CD14-positive monocyte (primary cell): ENCODE data around the gene NMNAT3. TPM values are rescaled to one million over a fixed set of nuclear protein-coding genes. Genes with fewer than 3 reads are reported as not detected.

ENCODE experiments used
- DNase-seq, 3 donors: peaks; one replicate each; pipeline ENCODE4 v3.0.0-alpha.2; 2011 to 2022
- H2AFZ ChIP-seq: 2 replicates; pipeline ENCODE4 v1.6.0; 2012; ENCODE audit warnings: mild to moderate bottlenecking, low read depth, low read length, inconsistent platforms; ENCODE audit not compliant: insufficient read depth, poor library complexity, severe bottlenecking
- H3K27ac ChIP-seq, 2 donors: 1 replicate in 1 of 2; 2 replicates in 1 of 2; pipeline ENCODE4 v1.5.1; 2012 to 2013; ENCODE audit warnings: low read length in 2 of 2, control low read depth in 1 of 2, inconsistent platforms in 1 of 2, low read depth in 1 of 2, mild to moderate bottlenecking in 1 of 2
- H3K27me3 ChIP-seq, 2 donors: one replicate each; pipeline versions ENCODE4 v1.6.0 to v1.6.1; 2011 to 2013; ENCODE audit warnings: low read length in 2 of 2; ENCODE audit not compliant: control insufficient read depth in 2 of 2, insufficient read depth in 2 of 2
- H3K36me3 ChIP-seq, 2 donors: replicated peaks in 1 of 2; 1 replicate in 1 of 2; 2 replicates in 1 of 2; pipeline versions ENCODE4 v1.5.1 to v1.6.1; 2012 to 2013; ENCODE audit warnings: low read length in 2 of 2, control low read depth in 1 of 2, inconsistent platforms in 1 of 2, mild to moderate bottlenecking in 1 of 2; ENCODE audit not compliant: insufficient read depth in 2 of 2, control insufficient read depth in 1 of 2
- H3K4me1 ChIP-seq, 2 donors: 1 replicate in 1 of 2; 2 replicates in 1 of 2; pipeline versions ENCODE4 v1.5.1 to v1.6.1; 2012 to 2013; ENCODE audit warnings: low read length in 2 of 2, control low read depth in 1 of 2, inconsistent platforms in 1 of 2, mild to moderate bottlenecking in 1 of 2, moderate library complexity in 1 of 2; ENCODE audit not compliant: insufficient read depth in 2 of 2, control insufficient read depth in 1 of 2
- H3K4me2 ChIP-seq: replicated peaks from 2 replicates; pipeline ENCODE3; 2012; ENCODE audit warnings: low read length, moderate library complexity, mild to moderate bottlenecking; ENCODE audit not compliant: poor library complexity, severe bottlenecking; ENCODE audit errors: extremely low read depth
- H3K4me3 ChIP-seq, 3 experiments: fragments of 200-600 bp in 1 of 3; sonication (generic) in 1 of 3; replicated peaks in 1 of 3; 1 replicate in 2 of 3; 2 replicates in 1 of 3; pipeline ENCODE4 v1.5.1; 2011 to 2013; ENCODE audit warnings: low read length in 3 of 3, mild to moderate bottlenecking in 3 of 3, control low read depth in 2 of 3, low read depth in 2 of 3, inconsistent platforms in 1 of 3, moderate library complexity in 1 of 3
- H3K79me2 ChIP-seq: 2 replicates; pipeline ENCODE4 v1.6.0; 2012; ENCODE audit warnings: mild to moderate bottlenecking, control low read depth, inconsistent platforms, low read length, moderate library complexity; ENCODE audit not compliant: insufficient read depth
- H3K9ac ChIP-seq: 2 replicates; pipeline ENCODE4 v1.6.0; 2017; ENCODE audit warnings: low read length, mild to moderate bottlenecking; ENCODE audit not compliant: insufficient read depth, poor library complexity, severe bottlenecking
- H3K9me3 ChIP-seq, 2 donors: replicated peaks in 1 of 2; 1 replicate in 1 of 2; 2 replicates in 1 of 2; pipeline versions ENCODE4 v1.5.1 to v1.6.1; 2012 to 2013; ENCODE audit warnings: low read length in 2 of 2, control low read depth in 1 of 2; ENCODE audit not compliant: control insufficient read depth in 1 of 2, insufficient read depth in 1 of 2
- H4K20me1 ChIP-seq: 2 replicates; pipeline ENCODE4 v1.6.0; 2012; ENCODE audit warnings: mild to moderate bottlenecking, low read length, control low read depth, moderate library complexity; ENCODE audit not compliant: insufficient read depth
- H3K27ac Mint-ChIP-seq, 7 donors: one replicate each; pipeline ENCODE4 v1.8.0; 2020; ENCODE audit warnings: mild to moderate bottlenecking in 7 of 7, mixed read lengths in 7 of 7, moderate library complexity in 6 of 7, inconsistent platforms in 2 of 7
- H3K27me3 Mint-ChIP-seq, 3 donors: one replicate each; pipeline ENCODE4 v1.8.0; 2021 to 2022; ENCODE audit warnings: low read depth in 3 of 3, mild to moderate bottlenecking in 3 of 3, mixed read lengths in 3 of 3, moderate library complexity in 3 of 3, inconsistent platforms in 1 of 3
- H3K36me3 Mint-ChIP-seq, 2 donors: one replicate each; pipeline ENCODE4 v1.8.0; 2020; ENCODE audit warnings: mixed read lengths in 2 of 2, inconsistent platforms in 1 of 2, mild to moderate bottlenecking in 1 of 2
- H3K4me1 Mint-ChIP-seq: one replicate; pipeline ENCODE4 v1.8.0; 2020; ENCODE audit warnings: mild to moderate bottlenecking, mixed read lengths
- H3K4me3 Mint-ChIP-seq, 2 donors: one replicate each; pipeline ENCODE4 v1.8.0; 2020; ENCODE audit warnings: mild to moderate bottlenecking in 2 of 2, mixed read lengths in 2 of 2, moderate library complexity in 1 of 2
- H3K9me3 Mint-ChIP-seq, 7 donors: one replicate each; pipeline ENCODE4 v1.8.0; 2020 to 2022; ENCODE audit warnings: mixed read lengths in 7 of 7, mild to moderate bottlenecking in 6 of 7, moderate library complexity in 6 of 7, inconsistent platforms in 2 of 7
- WGBS: methylation state at CpG from one replicate; pipeline ENCODE4 v1.1.5; 2013; ENCODE audit warnings: missing lambda C conversion rate; ENCODE audit not compliant: insufficient coverage; 5-methylcytosine and 5-hydroxymethylcytosine counted together
- intact Hi-C, 2 donors: fragments of 100-400 bp; cut with micrococcal nuclease; formaldehyde crosslinking; loops; one replicate each; pipeline versions ENCODE4 v1.15.0 to v1.15.1; 2023
- polyA plus RNA-seq, 3 donors: library from polyadenylated mRNA; depleted of rRNA in 1 of 3; unstranded in 2 of 3; stranded (reverse) in 1 of 3; fragments of 300-500 nt in 2 of 3; fragments of >200 nt in 1 of 3; fragmentation: Illumina TruSeq in 2 of 3; gene quantifications; 1 replicate in 2 of 3; 2 replicates in 1 of 3; pipeline ENCODE4 v1.2.3, GENCODE V29; 2012 to 2021
- TF ChIP-seq, protein P1 (sequence below): fragments of 200-600 bp; IDR thresholded peaks from one replicate; pipeline ENCODE4 v1.8.0; 2022; ENCODE audit warnings: antibody characterized with exemption, mild to moderate bottlenecking

The NMNAT3 gene
- polyA plus RNA-seq, 3 donors = 1.4 to 5.7 (median 2.9) TPM

GRCh38 chr3:139518306-139518705 lies 159.5 kb downstream of the NMNAT3 start:
- H3K36me3 Mint-ChIP-seq = no peaks in the 10 kb centered on the region
- TF ChIP-seq, protein P1, sequence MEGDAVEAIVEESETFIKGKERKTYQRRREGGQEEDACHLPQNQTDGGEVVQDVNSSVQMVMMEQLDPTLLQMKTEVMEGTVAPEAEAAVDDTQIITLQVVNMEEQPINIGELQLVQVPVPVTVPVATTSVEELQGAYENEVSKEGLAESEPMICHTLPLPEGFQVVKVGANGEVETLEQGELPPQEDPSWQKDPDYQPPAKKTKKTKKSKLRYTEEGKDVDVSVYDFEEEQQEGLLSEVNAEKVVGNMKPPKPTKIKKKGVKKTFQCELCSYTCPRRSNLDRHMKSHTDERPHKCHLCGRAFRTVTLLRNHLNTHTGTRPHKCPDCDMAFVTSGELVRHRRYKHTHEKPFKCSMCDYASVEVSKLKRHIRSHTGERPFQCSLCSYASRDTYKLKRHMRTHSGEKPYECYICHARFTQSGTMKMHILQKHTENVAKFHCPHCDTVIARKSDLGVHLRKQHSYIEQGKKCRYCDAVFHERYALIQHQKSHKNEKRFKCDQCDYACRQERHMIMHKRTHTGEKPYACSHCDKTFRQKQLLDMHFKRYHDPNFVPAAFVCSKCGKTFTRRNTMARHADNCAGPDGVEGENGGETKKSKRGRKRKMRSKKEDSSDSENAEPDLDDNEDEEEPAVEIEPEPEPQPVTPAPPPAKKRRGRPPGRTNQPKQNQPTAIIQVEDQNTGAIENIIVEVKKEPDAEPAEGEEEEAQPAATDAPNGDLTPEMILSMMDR = no peak
- Histone ChIP-seq H3K4me3 (no peak overlapping the region), H3K27ac (no peak overlapping the region), H3K4me2 (no peak overlapping the region), H4K20me1 (no peaks in the 10 kb centered on the region), H3K9me3 (no peaks in the 10 kb centered on the region), H3K36me3 (no peaks in the 10 kb centered on the region), H3K9ac (no peak overlapping the region), H3K27me3 (no peaks in the 10 kb centered on the region), H3K4me1 (peaks cover 18 to 24% of the 10 kb centered on the region in 2 donors), H3K79me2 (no peaks in the 10 kb centered on the region), H2AFZ (no peak overlapping the region)
- peaks cover 0 to 2% (median 0%) of the 10 kb centered on the region in 7 donors for H3K9me3 Mint-ChIP-seq
- no peak overlapping the region for H3K27ac Mint-ChIP-seq
- H3K4me1 Mint-ChIP-seq = peaks cover 24% of the 10 kb centered on the region
- WGBS = 89% methylated on average over 1 of the region's 6 CpGs
- intact Hi-C loops = no loop called here
- DNase-seq = no peak
- no peak overlapping the region for H3K4me3 Mint-ChIP-seq
- peaks cover 0 to 5% (median 4%) of the 10 kb centered on the region in 3 donors for H3K27me3 Mint-ChIP-seq

DNA sequence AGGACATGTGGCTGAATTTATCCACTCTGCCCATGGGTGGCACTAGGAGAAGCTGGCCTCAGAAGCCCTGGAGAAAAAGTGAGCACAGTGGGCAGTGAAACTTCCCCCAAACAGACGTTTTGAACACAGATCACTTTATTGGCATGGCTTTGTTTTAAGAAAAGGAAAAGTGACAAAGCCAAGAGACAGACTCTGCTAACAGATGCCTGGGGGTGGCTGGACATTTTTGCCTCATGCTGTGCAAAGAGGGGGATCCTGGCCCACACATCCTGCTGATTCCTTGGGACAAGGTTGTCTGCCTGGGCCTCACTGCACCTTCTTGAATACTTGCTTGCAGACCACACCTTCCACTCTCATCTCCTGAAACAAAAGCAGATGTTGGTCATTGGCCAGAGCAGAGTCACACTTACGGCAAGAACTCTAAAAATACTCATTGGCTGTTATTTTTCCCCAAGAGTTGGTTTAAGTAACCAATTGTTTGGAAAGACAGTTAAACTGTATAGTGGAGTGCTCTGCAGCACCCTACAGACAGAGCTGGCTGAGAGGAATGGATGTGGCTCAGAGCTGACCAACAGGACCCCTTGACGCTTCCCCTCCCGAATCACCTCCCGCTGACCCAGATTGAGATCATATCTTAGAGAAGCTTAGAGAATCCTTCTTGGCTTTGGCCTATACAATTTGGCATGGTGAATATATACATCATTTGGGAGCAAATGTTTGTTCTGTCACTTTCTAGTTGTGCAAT lies 160.3 kb downstream of the NMNAT3 start:
- Histone ChIP-seq H3K4me2 (no peak overlapping the region), H2AFZ (no peak overlapping the region), H3K4me3 (no peak overlapping the region), H3K36me3 (no peaks in the 10 kb centered on the region), H3K79me2 (no peaks in the 10 kb centered on the region), H4K20me1 (no peaks in the 10 kb centered on the region), H3K27ac (no peak overlapping the region), H3K9ac (no peak overlapping the region), H3K27me3 (no peaks in the 10 kb centered on the region), H3K4me1 (peaks cover 18 to 24% of the 10 kb centered on the region in 2 donors), H3K9me3 (no peaks in the 10 kb centered on the region)
- H3K36me3 Mint-ChIP-seq = no peaks in the 10 kb centered on the region
- H3K27ac Mint-ChIP-seq = no peak overlapping the region
- TF ChIP-seq, protein P1 = no peak
- WGBS = 73% methylated on average over 2 of the region's 5 CpGs
- peaks cover under 1 to 5% (median 3%) of the 10 kb centered on the region in 3 donors for H3K27me3 Mint-ChIP-seq
- peaks cover 24% of the 10 kb centered on the region for H3K4me1 Mint-ChIP-seq
- intact Hi-C loops = no loop called here
- DNase-seq = no peak
- peaks cover 0 to 1% (median 0%) of the 10 kb centered on the region in 7 donors for H3K9me3 Mint-ChIP-seq
- no peak overlapping the region for H3K4me3 Mint-ChIP-seq
